SIG-M5 treated with dmso at 0.1 percent for 504 hours (cell line): ENCODE measurements around the gene ZBTB12.
A peak's percentile ranks its signal among the peaks of the same experiment; 100 is the strongest.
"Not testable (repeated sequence)": the region's sequence is repeated elsewhere in the genome, so short reads cannot be mapped to it uniquely, and the experiment has no call there.

Source experiments
- DNase-seq: peaks from one replicate; lab custom pipeline; 2025; ENCODE audit not compliant: unreplicated experiment; lab: John Stamatoyannopoulos, UW

Gene ZBTB12

GRCh38 chr6:31877125-31877650 lies 24.7 kb downstream of the ZBTB12 start:
- no peak for DNase-seq

DNA sequence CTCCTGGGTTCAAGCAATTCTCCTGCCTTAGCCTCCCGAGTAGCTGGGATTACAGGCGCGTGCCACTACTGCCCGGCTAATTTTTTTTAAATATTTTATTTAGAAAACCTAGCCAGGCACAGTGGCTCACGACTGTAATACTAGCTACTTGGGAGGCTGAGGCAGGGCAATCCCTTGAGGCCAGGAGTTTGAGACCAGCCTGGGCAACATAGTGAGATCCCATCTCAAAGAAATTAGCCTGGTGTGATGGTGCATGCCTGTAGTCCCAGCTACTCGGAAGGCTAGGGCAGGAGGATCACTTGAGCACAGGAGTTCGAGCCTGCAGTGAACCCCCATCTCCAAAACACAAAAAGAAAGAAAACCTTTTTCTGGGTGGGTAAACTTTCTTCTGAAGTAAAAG lies 25.5 kb downstream of the ZBTB12 start:
- no peak for DNase-seq

- no peak for DNase-seq
Measured at GRCh38 chr6:31875877-31876276, 26.0 kb downstream of the ZBTB12 start.

DNA sequence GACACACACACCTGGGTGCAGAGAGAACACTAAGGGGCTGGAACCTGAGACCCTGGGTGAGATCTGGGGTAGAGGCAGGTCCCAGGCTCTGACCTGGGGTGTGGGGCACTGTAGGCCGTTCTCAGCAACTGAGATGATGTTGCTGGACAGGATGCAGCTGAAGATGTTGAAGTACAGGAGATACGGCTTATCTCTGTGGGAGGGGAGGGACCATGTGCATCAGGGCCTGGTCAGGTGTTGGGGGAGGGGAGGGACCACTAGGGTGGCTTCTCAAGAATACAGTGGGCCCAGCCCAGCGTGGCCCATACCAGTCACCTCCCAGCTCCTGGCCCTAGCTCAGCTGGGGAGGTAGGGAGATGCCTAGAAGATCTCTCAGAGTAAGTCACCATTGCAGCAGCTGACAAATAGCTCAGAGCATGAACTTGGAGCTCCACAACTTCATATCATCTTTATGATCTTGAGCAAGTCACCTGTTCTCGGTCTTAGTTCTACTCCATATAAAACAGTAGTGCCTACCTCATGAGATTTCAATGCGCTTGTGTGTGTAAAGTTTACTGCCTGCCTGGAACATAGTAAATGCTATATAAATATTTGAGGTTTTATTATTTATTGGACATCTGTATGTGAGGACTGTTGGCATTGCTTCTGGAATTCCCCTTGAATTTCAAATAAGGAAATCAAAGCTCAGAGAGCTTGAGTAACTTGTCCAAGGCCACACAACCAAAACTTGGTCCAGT lies 26.9 kb downstream of the ZBTB12 start:
- peak; percentile 18 for DNase-seq

DNA sequence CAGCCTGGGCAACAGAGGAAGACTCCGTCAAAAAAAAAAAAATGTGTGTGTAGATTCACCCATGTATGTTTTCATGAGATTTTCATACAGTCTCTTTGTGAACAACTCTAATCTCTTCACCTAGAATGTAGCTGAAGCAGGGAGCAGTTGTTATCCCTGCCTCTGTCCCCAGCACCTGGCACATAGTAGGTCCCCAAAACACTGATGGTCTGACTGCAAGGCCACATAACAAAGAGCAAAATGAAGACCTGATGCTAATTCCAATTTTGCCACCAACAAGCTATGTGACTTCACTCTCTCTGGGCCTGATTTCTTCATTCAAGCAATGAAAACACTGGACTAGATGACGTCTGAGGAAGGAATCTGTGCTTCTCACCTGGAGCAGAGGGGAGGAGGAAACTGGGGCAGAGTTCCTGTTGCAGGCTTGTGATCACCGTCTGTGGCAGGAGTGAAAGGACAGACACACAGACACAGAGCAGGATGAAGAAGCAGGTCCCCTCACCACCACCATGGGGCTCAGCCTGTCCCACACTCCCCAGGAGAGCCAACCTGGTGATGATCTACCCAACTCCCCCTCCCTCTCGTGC lies 27.7 kb downstream of the ZBTB12 start:
- DNase-seq = no peak

DNA sequence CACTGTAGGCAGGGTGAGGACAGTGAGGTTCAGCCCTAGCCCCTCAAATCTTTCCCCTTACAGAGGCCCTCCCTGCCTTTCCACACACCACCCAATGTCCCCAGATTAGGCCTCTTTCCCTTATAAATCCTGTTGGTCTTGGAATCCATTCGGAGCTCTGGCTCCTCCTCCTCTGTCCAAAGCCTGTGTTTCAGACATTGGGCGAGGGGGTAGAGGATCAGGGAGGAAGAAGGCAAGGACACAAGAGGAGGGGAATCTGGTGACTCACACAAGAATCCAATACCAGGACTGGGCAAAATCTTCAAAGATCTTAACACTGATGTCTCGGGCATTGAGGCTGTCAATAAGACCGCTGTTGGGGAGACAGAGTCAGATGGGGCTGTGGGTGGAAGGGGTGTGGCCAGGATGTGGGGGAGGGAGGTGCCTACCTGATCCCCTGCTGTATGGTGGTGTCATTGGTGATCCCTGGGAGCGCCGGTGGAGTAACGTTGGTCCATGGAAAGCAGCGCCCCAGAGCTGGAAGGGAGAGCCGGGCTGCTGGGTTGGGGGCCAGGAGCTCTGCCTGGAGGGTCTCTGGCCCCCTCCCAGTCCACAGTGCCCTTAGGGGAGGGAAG lies 30.7 kb downstream of the ZBTB12 start:
- no peak for DNase-seq

- no peak for DNase-seq
Measured at GRCh38 chr6:31870385-31870921, 31.4 kb downstream of the ZBTB12 start.

GRCh38 chr6:31869343-31869742 lies 32.5 kb downstream of the ZBTB12 start:
- no peak for DNase-seq

GRCh38 chr6:31868658-31868971 lies 33.3 kb downstream of the ZBTB12 start:
- not testable (repeated sequence) for DNase-seq

DNA sequence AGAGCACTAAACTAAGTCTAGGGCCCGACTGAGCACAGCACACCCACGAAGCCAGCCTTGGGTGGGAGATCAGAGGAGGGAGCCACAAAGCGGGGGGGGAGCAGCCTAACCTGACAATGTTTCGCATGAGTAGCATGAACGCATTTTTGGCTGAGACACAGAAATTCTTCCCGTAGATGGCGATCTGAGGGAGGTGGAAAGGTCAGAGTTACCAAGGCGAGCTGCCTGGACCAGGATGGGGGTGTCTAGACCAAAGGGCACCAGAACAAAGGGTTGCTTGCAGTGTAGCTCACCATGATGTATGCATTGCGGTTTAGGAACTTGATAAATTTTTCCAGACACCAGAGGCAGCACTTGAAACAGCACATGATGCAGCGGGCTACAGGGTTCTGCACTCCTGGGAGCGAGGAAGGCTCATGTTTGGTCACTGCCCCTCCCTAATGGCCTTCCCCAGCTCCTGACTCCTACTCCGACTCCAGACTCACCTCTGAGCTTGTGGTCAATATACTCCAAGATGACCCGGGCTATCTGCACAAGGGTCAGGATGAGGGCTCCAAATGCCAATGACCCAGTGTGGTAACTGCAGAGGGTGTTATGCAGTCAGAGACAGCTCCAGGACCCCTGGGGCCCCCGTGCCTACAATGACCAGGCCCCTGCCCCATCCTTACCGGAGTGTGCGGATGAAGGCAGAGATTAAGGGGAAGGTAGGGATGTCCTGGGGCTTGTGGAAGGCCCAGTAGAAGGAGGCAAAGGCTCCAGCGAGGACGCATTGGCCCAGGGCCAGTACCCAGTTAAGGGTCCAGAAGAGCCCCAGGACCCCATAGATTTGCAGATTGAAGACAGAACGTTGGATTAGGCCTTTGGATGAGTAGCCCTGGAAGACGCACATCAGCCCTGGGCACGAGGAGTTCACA lies 36.4 kb downstream of the ZBTB12 start:
- DNase-seq = no peak

DNA sequence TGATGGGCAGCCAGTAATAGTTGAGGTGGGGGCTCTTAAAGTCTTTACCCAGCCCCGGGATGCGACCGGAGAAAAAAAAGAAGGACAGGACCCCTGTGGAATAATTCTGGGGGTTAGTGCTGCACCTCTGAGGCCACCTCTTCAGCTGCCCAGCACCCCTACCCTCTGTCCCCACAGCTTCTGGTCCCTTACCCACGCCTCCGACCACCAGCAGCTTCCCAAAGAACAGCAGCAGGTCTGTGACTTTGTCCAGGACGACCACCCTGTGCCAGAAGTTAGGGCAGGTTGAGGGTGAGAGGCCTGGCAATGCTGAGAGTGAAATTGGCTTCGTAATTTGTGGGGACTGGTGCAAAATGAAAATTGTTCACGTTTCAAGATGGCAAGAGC lies 37.1 kb downstream of the ZBTB12 start:
- no peak for DNase-seq

- DNase-seq = not testable (repeated sequence)
Measured at GRCh38 chr6:31864123-31864562, 37.7 kb downstream of the ZBTB12 start.

DNA sequence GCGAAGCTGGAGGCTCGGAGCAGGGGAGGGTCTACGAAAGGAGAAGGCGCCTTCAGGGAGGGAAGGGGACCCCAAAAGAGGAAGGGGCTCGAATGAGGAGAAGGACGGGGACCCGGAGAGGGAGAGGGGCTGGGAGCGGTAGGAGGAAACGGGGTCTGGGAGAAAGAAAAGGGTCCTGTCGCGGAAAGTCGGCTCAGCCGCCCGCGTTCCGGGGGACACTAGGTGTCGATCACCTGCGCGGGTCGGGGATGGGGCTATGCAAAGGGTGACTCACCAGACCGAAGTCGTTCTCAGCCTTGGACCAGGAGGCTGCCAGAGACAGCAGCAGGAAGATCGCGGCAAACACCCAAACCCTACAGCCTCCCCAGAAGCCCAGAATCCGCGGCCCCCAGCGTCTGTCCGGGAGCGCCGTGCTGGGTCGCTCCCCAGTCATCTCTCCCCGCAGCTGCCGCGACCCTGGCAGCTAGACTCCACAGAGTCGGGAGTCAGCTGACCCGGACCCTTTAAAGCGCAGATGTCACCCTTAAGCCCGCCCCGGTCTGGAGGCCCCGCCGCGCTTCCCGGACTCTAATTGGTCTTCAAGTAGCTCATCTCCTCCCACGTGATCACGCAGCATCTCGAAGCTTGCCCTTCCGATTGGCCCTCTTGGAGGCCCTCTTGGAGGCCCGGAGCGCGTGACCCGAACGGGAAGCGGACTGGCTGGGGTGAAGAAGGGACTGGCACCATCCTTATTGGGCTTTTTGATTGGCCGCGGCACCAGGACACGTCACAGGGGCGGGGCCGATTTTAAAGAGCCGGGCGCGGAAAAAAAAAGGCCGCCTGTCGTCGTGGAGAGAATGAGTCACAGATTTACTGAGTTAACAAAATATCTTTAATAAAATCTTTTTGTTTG lies 39.3 kb downstream of the ZBTB12 start, which contains the start of gene NEU1:
NEU1 (minus strand) TSS at position 478 of the 892 bp plus-strand sequence; CDS start at position 433, 45 bp downstream.
- DNase-seq = peak; percentile 100

DNA sequence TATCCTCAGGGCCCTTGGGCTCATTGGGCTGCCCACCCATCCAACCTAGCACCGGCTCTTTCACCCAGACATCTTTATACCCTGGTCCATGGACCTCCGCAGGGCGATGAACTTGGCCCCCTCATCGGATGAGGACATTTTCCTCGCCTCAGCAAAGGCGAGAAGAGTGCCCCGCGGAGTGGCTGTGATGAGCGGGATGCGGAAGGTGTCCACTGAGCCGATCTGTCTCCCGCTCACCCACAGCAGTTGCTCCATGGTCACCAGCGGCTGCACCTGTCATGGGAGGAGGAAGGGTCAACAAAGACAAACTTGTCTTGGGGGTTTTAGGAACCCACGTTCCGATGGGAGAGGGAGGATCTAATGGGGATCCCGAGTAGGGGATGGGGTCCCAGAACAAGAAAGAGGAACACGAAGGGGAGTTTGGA lies 40.0 kb downstream of the ZBTB12 start:
- DNase-seq = no peak

DNA sequence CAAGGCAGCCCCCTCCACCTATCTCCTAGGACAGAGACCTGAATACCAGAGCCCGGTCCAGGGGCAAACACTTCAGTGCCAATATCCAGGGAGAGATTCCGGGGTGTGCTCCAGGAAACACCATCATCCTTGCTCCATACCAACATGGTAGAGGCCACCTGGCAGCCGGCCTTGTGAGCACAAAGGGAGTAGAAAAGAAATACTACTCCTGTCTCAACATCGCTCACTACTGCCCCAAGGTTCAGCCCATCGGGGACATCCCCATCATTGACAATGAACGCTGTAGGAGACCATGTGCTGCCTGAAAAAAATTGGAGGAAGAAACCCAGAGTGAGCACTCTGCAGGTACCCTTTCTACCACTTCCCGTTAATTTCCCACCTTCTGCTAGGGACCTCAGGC lies 40.7 kb downstream of the ZBTB12 start:
- no peak for DNase-seq

DNA sequence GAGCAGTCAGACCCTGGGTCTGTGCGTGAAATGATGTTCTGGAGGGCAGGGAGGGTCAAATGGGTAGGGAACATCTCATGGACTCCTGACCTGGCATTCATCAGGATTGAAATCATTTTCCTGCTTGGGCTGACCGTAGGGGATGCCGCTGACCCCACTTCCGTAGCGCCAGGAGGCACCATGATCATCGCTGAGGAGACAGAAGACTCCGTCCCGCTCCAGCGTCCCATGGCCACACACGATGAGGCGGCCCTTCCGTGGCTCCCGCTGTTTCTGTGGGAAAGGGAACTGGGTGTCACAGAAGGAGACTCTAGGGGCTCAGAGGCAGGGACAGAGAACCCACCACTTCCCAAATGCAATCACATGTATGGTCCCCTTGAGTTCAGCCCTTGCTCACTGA lies 41.5 kb downstream of the ZBTB12 start:
- no peak for DNase-seq

- DNase-seq = no peak
Measured at GRCh38 chr6:31859923-31860322, 42.0 kb downstream of the ZBTB12 start.

DNA sequence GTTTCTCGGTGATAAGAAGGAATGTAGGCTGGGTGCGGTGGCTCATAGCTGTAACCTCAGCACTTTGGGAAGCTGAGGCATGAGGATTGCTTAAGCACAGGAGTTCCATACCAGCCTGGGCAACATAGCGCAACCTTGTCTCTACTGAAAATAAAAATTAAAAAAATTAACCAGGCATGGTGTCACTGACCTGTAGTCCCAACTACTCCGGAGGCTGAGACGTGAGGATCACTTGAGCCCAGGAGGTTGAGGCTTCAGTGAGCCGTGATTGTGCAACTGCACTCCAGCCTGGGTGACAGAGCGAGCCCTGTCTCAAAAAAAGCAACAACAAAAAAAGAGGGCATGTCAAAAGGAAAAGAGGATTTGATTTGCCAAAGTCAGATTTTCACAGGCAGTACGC lies 43.2 kb downstream of the ZBTB12 start:
- DNase-seq = no peak

GRCh38 chr6:31857774-31858173 lies 44.1 kb downstream of the ZBTB12 start:
- not testable (repeated sequence) for DNase-seq
